D341Med (cell line): Measurements from ENCODE around the gene AIF1L.
A peak's percentile ranks its signal among the peaks of the same experiment; 100 is the strongest.

Source experiments
- DNase-seq: peaks from one replicate; pipeline ENCODE4 v3.0.0; 2012; ENCODE audit warnings: low spot score

The AIF1L gene

DNA sequence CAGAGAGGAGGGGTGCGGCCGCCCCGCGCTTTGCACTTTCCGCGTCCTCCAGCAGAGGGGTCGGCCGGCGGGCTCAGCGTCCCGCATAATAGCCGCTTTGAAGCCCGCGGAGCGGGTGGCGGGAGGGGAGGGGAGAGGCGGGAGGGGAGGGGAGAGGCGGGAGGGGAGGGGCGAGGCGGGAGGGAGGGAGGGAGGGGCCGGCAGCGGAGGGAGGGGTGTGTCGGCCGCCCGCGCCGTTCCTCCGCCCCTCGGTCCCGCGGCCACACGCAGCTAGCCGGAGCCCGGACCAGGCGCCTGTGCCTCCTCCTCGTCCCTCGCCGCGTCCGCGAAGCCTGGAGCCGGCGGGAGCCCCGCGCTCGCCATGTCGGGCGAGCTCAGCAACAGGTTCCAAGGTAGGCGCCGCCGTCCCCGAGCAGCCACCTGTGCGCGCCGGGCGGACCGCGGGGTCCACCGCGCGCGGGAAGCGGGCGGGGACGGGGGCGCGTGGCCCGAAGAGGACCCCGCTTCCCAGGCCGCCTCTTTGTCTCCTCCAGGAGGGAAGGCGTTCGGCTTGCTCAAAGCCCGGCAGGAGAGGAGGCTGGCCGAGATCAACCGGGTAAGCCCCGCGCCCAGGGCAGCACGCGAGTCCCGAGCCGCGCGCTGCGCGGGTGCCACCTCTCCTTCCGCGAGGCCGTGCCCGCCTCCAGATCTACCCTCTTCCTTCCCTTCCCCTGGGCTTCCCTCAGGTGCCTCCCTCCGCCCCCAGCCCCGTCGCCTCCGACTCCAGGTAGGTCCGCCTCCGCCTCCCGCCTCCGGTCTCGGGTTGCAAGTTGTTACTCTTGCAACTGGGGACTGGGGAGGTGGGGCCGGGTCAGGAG is at the start of gene AIF1L:
Gene AIF1L (plus strand): TSS at position 263 of the 857 bp plus-strand sequence. CDS start 99 bp downstream, at position 362.
- DNase-seq: peak; percentile 79

GRCh38 chr9:131046581-131047202 is 49.6 kb upstream of the AIF1L start:
- DNase-seq: peak; percentile 93

GRCh38 chr9:131048332-131048731 is 48.0 kb upstream of the AIF1L start:
- no peak for DNase-seq

GRCh38 chr9:131048820-131049219 is 47.5 kb upstream of the AIF1L start:
- no peak for DNase-seq

DNA sequence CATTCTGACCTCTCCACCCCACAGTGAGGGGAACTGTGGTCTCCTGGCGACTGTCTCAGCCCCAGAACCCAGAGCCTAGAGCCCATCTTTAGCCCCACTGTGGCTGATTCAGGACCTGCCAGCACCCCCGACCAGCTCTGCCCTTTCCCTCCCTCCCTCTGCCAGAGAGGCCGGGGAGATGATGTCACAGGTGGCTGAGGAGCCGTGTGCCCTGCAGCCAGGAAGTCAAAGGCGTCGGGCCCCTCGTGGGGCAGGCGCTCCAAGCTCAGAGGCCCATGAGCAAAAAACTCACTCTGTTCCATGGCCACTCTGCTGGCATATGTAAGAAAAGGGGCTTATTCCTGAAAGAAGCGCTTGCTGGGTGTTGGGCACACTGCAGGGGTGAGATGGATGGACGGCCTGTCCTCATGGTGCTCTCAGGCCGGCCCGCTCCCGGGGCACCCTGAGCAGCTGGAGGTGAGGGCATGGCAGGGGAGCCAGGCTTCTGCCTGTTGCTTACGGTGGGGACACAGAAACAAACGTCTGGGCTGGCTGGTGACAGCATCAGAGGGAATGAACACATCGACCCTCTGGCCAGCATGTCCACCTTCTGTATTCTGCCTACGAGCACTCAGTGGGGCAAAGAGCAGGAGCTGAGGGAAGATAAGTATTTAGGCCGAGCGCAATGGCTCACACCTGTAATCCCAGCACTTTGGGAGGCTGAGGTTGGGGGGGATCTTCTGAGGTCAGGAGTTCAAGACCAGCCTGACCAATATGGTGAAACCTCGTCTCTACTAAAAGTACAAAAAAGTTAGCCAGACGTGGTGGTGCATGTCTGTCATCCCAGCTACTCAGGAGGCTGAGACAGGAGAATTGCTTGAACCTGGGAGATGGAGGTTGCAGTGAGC is 46.3 kb upstream of the AIF1L start:
- DNase-seq: no peak

DNA sequence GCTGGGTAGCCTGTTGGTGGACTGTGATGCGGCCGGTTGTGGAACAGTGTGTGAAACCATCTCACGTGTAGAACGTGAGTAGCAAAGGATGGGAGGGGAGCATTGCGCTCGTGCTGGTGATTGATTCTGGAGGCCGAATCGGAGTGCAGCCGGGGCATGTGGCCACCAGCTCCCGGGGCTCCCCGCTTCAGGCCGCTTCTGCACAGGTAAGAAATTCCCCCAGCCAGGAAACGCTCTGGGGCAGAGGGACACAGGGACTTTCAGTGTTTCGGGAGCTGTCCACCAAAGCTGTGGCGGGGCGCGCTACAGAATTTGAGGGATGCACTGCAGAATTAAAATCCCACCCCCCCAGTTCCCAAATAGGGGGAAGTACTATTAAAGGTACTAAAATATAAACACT is 45.5 kb upstream of the AIF1L start:
- no peak for DNase-seq

- no peak for DNase-seq
Measured at GRCh38 chr9:131051592-131052517, 44.5 kb upstream of the AIF1L start.

- DNase-seq: no peak
Measured at GRCh38 chr9:131053896-131054295, 42.4 kb upstream of the AIF1L start.

DNA sequence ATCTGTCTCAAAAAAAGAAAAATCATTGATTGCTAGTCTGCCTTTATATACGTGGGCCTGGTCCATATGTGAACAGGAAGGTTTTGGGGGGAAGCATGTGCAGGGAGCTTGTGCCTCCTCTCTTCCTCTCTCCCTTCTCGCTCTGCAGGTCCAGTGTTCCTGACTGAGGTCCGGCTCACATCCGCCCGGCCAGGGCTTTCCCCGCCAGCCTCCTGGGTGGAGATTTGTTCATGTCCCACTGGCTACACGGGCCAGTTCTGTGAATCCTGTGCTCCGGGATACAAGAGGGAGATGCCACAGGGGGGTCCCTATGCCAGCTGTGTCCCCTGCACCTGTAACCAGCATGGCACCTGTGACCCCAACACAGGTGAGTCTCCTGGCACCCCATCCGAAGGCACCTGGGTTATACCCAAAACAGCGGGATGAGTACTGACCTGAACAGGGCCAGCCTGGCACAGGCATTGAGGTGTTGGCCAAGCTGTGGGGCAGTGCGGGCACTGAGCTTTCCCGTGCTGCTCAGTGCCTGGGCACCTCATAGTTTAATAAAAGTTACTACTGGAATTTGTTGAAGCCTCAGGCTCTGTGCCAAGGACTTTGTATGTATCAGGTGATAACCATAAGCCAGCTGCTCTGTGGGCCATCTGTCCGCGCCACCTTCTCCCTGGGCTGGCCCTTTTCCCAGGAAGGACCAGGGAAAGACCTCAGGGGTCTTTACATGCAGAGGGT is 39.4 kb upstream of the AIF1L start:
- no peak for DNase-seq

- DNase-seq: no peak
Measured at GRCh38 chr9:131060900-131061630, 35.3 kb upstream of the AIF1L start.

DNA sequence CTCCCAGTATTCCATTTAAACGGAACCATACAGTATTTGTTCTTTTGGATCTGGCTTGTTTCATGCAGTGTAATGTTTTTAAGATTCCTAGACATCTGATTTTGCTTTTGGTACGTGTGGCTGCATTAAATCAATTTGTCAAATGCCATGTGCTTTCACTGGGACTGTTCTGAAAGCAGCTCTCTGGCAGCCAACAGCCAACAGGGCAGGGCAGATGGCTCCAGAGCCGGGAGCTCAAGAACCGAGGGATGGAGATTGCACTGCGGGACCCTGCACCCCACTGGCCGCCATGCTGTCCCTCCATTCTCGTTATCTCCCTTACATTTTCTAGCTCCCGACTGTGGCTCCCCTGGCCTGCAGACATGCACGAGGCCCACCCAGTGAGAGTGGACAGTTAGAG is 33.4 kb upstream of the AIF1L start:
- DNase-seq: no peak

GRCh38 chr9:131065599-131065998 is 30.7 kb upstream of the AIF1L start:
- no peak for DNase-seq

DNA sequence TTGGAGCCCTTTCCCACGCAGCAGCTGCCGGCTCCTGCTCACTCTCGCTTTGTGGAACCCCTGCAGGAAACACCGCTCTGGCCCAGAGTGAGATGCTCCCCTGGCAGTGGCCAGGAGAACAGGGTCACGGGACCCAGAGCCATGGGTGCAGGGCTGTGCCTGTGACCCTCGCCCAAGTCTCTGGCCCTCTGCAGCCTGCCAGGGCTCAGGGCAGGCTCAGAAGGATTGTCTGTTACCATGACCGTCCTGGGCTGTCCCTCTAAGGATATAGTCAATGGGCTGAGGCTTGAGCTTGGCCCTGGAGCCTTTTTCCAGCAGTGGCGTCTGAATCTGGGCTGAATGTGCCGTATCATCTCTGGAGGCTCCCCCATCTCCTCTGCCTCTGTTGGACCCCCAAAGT is 28.7 kb upstream of the AIF1L start:
- DNase-seq: no peak

- DNase-seq: no peak
Measured at GRCh38 chr9:131068076-131068816, 28.1 kb upstream of the AIF1L start.

- DNase-seq: no peak
Measured at GRCh38 chr9:131069699-131070098, 26.6 kb upstream of the AIF1L start.

GRCh38 chr9:131072107-131072870 is 24.0 kb upstream of the AIF1L start:
- DNase-seq: no peak

DNA sequence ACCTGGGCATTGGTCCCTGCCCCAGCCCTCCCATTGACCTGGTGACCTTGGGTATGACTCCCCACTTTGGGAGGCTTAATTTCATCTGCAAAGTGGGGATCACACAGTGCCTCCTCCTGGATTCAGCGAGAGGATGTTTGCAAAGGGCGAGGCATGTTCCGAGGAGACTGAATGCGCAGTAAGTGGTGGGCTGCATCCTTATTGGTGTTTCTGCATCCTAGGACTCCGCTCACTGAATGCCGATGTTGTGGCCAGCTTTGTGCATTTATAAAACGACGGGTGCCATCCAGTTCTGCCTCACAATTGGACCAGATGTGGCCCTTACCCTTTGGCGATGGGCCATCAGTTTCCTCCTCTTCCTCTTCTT is 23.5 kb upstream of the AIF1L start:
- no peak for DNase-seq

DNA sequence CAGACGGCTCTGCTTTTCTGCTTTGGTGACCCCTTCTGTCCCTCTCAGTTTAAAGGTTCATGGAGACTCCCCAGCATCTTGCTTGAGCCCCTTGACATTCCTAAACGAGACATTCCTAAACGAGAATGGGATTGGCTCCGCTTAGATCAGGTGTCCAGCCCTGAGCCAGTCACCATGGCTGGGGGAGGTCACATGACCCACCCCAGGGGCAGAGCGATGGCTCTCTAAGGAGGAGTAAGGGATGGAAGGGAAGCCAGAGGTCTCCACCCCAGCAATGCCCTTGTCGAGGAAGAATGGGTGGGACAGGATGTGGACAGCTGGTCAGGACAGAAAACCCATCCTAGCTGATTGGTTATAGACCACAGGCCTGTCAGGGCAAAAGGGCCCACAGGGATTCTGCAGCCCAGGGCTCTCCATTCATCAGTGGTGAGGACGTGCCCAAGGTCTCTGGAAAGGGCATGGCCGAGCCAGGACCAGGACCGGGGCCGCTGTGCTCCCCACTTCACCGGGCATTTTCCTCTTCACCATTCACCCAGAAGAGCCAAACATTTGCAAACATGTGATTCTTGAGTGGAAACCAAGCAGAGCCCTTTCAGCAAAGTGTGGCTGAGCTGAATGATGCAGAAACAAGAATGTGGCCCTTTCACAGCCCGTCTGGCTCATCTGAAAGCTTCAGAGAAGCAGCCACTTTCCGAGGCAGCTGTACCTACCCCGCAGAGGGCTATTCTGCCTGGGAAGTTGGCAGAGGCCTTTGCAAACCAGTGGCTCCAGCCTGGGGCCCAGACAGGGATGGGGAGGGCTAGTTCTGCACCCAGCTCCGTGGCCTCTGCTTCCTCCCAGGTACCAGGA is 19.8 kb upstream of the AIF1L start:
- DNase-seq: no peak
